ENCODE measurements around the gene CERCAM.

CERCAM gene, protein sequence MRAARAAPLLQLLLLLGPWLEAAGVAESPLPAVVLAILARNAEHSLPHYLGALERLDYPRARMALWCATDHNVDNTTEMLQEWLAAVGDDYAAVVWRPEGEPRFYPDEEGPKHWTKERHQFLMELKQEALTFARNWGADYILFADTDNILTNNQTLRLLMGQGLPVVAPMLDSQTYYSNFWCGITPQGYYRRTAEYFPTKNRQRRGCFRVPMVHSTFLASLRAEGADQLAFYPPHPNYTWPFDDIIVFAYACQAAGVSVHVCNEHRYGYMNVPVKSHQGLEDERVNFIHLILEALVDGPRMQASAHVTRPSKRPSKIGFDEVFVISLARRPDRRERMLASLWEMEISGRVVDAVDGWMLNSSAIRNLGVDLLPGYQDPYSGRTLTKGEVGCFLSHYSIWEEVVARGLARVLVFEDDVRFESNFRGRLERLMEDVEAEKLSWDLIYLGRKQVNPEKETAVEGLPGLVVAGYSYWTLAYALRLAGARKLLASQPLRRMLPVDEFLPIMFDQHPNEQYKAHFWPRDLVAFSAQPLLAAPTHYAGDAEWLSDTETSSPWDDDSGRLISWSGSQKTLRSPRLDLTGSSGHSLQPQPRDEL

DNA sequence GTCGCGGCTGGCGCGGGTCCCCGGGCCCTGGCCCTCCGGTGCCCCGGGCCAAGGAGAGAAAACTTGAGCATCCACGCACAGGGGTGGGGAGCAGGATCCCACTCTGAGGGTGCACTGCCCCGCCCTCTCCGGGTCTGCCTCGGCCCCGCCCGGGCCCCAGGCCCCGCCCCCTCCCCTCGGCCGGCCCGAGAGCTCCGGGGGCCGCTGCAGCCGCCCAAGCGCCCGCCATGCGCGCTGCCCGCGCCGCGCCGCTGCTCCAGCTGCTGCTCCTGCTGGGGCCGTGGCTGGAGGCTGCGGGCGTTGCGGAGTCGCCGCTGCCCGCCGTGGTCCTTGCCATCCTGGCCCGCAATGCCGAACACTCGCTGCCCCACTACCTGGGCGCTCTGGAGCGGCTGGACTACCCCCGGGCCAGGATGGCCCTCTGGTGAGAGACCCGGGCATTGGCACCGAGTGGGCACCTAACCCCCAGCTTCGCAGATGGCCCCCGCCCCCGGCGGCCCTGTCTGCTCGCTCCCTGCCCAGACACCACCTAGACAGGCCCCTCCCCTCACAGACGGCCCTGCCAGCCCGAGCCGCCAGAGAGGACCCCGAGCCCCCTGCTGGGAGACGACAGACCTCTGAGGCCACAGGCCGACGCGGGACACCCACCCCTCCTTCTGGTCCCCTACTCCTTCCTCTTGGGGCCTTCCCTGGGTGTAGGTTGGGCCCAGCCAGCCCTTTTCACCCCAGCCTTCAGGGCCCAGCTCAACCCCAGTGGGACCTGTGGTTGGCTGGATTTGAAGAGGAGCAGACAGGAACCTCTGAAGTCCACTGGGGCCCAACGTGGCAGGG, at the start of gene CERCAM:
TSS of gene CERCAM (plus strand) at position 207 of the 831 bp plus-strand sequence. CDS start at position 228, 21 bp downstream.
- peak within 1 kb of the TSS; percentile 56 for H3K4me3 ChIP-seq (ENCODE audit: low read length)

DNA sequence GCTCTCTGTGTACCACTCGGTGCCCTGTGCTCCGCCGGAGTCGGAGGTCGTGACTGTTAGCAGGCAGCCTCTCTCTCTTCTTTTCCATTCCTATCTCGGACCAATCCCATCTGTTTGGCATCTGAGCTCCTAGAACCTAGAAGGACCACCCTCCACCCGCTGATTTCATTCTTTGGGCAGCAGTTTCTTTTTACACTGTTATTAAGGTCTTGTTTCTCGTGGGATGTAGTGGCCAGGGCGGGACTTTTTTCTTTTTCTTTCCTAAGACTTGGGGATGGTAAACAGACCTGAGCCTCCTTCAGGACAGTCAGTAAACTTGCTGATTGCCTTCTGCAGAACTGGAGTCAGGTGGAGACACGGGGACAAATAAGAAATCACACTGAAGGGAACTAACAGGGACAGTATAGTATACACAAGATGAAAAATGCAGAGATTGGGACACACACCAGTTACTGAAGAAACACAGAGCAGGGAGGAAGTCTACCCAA, 49.0 kb upstream of the CERCAM start:
- DNase-seq (ENCODE audit: low read depth): no peak
- H3K4me3 ChIP-seq (ENCODE audit: low read length): peak overlapping the region; percentile 60
- TF ChIP-seq CTCF (IDR thresholded peaks at IDR 0.05; ENCODE audit: insufficient read depth, low read depth, low read length, missing control alignments): no peak

More for the DNA sequence above, at the start of gene CERCAM:
- DNase-seq (ENCODE audit: low read depth): peak; percentile 40
- TF ChIP-seq CTCF (IDR thresholded peaks at IDR 0.05; ENCODE audit: insufficient read depth, low read depth, low read length, missing control alignments): no peak

- peak; percentile 60 for DNase-seq (ENCODE audit: low read depth)
- peak overlapping the region; percentile 60 for H3K4me3 ChIP-seq (ENCODE audit: low read length)
- no peak for TF ChIP-seq CTCF (IDR thresholded peaks at IDR 0.05; ENCODE audit: insufficient read depth, low read depth, low read length, missing control alignments)
These were observed 48.4 kb upstream of the CERCAM start for GRCh38 chr9:128372188-128372641.

DNA sequence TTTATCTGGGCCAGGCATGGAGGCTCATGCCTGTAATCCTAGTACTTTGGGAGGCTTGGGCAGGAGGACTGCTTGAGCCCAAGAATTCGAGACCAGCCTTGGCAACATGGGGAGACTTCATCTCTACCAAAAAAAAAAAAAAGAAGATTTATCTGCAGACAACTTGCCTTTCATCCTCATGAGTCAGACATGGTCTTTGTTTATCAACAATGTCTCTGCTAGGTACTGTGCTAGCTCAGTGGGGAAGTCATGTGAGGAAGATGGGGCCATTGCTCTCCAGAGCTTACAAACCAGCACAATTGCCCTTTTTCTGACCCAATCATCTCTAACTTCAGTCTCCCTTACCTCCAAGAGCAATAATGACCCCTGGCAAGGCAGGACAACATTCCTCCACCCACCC, 47.9 kb upstream of the CERCAM start:
- no peak overlapping the region for H3K4me3 ChIP-seq (ENCODE audit: low read length)
- peak; percentile 40 for DNase-seq (ENCODE audit: low read depth)
- no peak for TF ChIP-seq CTCF (IDR thresholded peaks at IDR 0.05; ENCODE audit: insufficient read depth, low read depth, low read length, missing control alignments)

- H3K4me3 ChIP-seq (ENCODE audit: low read length): no peak overlapping the region
- no peak for DNase-seq (ENCODE audit: low read depth)
- TF ChIP-seq CTCF (IDR thresholded peaks at IDR 0.05; ENCODE audit: insufficient read depth, low read depth, low read length, missing control alignments): no peak
These were observed 46.4 kb upstream of the CERCAM start for GRCh38 chr9:128374221-128374675.

- DNase-seq (ENCODE audit: low read depth): no peak
- TF ChIP-seq CTCF (IDR thresholded peaks at IDR 0.05; ENCODE audit: insufficient read depth, low read depth, low read length, missing control alignments): no peak
- no peak overlapping the region for H3K4me3 ChIP-seq (ENCODE audit: low read length)
These were observed 44.8 kb upstream of the CERCAM start for GRCh38 chr9:128375865-128376264.

Data from epithelial cell of esophagus (primary cell).